ENCODE measurements around the gene OR8S1. TPM values are rescaled to one million over a fixed set of nuclear protein-coding genes. Genes with fewer than 3 reads are reported as not detected.
"Not testable (repeated sequence)": the region's sequence is repeated elsewhere in the genome, so short reads cannot be mapped to it uniquely, and the experiment has no call there.

OR8S1 gene
- total RNA-seq, 1 donor from 2014 or later: not detected

GRCh38 chr12:48514728-48515127 is 10.7 kb upstream of the OR8S1 start:
- TF ChIP-seq CTCF (conservative IDR thresholded peaks at IDR 0.05): no peak
- peaks cover 4% of the 10 kb centered on the region for H3K9me3 Mint-ChIP-seq
- peaks cover 5% of the 10 kb centered on the region for H3K27me3 Mint-ChIP-seq
- no peaks in the 10 kb centered on the region for H3K4me1 Mint-ChIP-seq (ENCODE audit: unreplicated experiment)
- DNase-seq (ENCODE audit: extremely low spot score, unreplicated experiment): no peak
- H3K36me3 Mint-ChIP-seq: no peaks in the 10 kb centered on the region
- H3K4me3 Mint-ChIP-seq: no peak overlapping the region
- H3K27ac Mint-ChIP-seq: no peak overlapping the region

- not testable (repeated sequence) for H3K9me3 Mint-ChIP-seq; H3K36me3 Mint-ChIP-seq; H3K4me3 Mint-ChIP-seq; H3K27me3 Mint-ChIP-seq; H3K27ac Mint-ChIP-seq; DNase-seq (ENCODE audit: extremely low spot score, unreplicated experiment); H3K4me1 Mint-ChIP-seq (ENCODE audit: unreplicated experiment)
These were observed 5.1 kb upstream of the OR8S1 start for GRCh38 chr12:48520381-48520780.

DNA sequence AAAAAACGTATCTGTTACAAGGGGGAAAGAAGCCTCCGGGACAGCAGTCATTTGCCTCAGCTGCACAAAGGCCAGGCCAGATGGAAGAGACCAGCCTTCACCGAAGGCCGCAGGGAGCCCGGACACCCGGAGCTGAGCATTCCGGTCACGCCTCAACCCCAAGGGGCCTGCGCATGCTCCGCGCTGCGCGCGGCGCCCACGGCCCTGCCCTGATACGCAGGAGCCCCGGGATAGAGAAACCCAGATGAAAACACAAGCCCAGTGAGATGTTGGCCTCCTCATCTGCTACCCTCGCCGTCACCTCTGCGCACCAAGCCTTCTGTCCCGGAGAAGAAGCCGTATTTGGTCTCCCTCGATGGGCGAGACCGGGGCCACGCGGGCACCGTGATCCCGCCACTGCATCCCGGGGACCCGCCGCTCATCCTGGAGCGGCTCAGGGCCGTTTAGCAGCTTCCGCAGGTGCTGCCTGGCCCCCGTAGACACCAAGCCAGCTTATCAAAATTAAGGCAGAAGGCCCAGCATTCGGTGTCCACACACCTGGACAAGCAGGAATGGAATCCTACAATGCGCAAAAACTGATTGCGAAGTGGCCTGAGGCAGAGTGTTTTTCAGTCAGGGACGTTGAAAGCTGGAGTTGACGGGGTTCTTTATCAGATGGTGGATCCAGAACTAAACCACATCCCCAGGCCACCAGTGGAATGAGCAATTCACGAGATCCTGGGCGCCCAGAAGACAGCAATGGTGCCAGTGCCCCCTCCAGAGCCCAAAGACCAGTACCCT is 2.6 kb downstream of the OR8S1 start:
- no peak for DNase-seq (ENCODE audit: extremely low spot score, unreplicated experiment)
- no peaks in the 10 kb centered on the region for H3K36me3 Mint-ChIP-seq
- H3K27me3 Mint-ChIP-seq: peaks cover 8% of the 10 kb centered on the region
- no peaks in the 10 kb centered on the region for H3K4me1 Mint-ChIP-seq (ENCODE audit: unreplicated experiment)
- no peaks in the 10 kb centered on the region for H3K9me3 Mint-ChIP-seq
- no peak overlapping the region for H3K27ac Mint-ChIP-seq
- H3K4me3 Mint-ChIP-seq: no peak overlapping the region
- TF ChIP-seq CTCF (conservative IDR thresholded peaks at IDR 0.05): no peak

DNA sequence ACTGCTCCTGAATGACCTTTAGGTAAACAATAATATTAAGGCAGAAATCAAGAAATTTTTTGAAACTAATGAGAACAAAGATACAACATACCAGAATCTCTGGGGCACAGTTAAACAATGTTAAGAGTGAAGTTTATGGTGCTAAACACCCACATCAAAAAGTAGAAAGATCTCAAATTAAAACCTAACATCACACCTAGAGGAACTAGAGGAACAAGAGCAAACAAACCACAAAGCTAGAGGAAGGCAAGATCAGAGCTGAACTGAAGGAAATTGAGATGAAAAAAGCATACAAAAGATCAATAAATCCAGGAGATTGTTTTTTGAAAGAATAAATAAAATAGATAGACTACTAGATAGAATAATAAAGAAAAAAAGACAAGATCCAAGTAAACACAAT is 7.2 kb downstream of the OR8S1 start:
- H3K9me3 Mint-ChIP-seq: no peaks in the 10 kb centered on the region
- peaks cover 6% of the 10 kb centered on the region for H3K27me3 Mint-ChIP-seq
- H3K4me3 Mint-ChIP-seq: no peak overlapping the region
- DNase-seq (ENCODE audit: extremely low spot score, unreplicated experiment): no peak
- no peaks in the 10 kb centered on the region for H3K4me1 Mint-ChIP-seq (ENCODE audit: unreplicated experiment)
- TF ChIP-seq CTCF (conservative IDR thresholded peaks at IDR 0.05): no peak
- H3K27ac Mint-ChIP-seq: no peak overlapping the region
- no peaks in the 10 kb centered on the region for H3K36me3 Mint-ChIP-seq

GRCh38 chr12:48536602-48537001 is 11.2 kb downstream of the OR8S1 start:
- peaks cover 11% of the 10 kb centered on the region for H3K27me3 Mint-ChIP-seq
- no peak overlapping the region for H3K27ac Mint-ChIP-seq

More at GRCh38 chr12:48536602-48537001, 11.2 kb downstream of the OR8S1 start:
- no peak for TF ChIP-seq CTCF (conservative IDR thresholded peaks at IDR 0.05)
- no peaks in the 10 kb centered on the region for H3K4me1 Mint-ChIP-seq (ENCODE audit: unreplicated experiment)
- no peak for DNase-seq (ENCODE audit: extremely low spot score, unreplicated experiment)
- H3K4me3 Mint-ChIP-seq: no peak overlapping the region
- no peaks in the 10 kb centered on the region for H3K9me3 Mint-ChIP-seq
- no peaks in the 10 kb centered on the region for H3K36me3 Mint-ChIP-seq

Data from type B pancreatic cell (in vitro differentiated cells).